ENCODE measurements around the gene PNPO. TPM values are rescaled to one million over a fixed set of nuclear protein-coding genes. Genes with fewer than 3 reads are reported as not detected.
A peak's percentile ranks its signal among the peaks of the same experiment; 100 is the strongest.

PNPO gene
- total RNA-seq, 2 donors from 2014 or later = 28.4 to 35.4 TPM

DNA sequence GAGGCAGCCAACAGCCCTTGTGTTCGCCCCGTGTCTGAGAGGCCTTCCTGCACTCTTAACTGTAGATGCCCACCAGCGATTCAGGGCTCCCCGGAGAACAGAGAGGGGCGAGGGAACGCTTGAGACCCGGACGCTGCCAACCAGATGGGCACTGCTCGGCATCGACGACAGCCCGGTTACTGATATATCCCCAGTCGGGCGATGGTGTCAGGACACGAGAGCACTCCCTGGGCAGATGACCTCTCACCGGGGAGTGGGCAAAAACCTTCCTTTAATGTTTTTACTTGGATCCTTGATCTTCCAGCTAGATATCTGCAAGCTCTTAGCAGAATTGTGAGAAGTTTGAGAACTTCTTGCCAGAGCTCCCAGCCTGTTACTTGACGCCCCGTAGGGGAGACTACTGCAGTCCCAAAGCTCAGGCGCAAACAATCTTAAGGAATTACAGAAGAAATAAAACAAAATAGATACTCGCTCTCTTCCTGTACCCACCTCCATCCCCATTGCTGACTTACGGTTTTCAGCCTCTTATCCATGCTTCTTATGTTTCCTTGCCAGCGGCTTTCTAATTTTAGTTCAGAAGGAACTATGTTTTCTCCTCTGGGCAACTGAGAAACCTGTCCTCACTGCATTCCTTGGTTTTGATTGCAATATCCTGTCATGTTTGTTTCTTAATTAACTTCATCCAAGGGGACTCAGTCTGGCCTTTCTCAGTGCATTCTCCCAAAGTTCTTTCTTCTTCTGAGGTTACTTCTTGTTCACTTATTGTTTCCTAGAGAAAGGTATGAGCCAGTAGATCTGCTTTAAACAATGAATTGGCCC lies 44.5 kb upstream of the PNPO start:
- Histone ChIP-seq H3K4me3 (peak overlapping the region; percentile 69 to 92), H3K9me3 (no peaks in the 10 kb centered on the region), H3K4me1 (peaks cover 0 to 57% of the 10 kb centered on the region in 2 donors), H3K36me3 (no peaks in the 10 kb centered on the region), H3K27ac (peak overlapping the region; percentile 99 to 100), H3K27me3 (no peaks in the 10 kb centered on the region)
- no peak for TF ChIP-seq CTCF (IDR thresholded peaks at IDR 0.05)
- peak; percentile 63 for DNase-seq (ENCODE audit: low spot score)

- no peak for DNase-seq (ENCODE audit: low spot score)
- peak overlapping the region in 1 of 2 donors; percentile 69 for H3K4me3 ChIP-seq
- TF ChIP-seq CTCF (IDR thresholded peaks at IDR 0.05) = no peak
- no peaks in the 10 kb centered on the region for H3K36me3 ChIP-seq
- H3K27ac ChIP-seq = peak overlapping the region; percentile 99 to 100
- H3K9me3 ChIP-seq = no peaks in the 10 kb centered on the region
- H3K27me3 ChIP-seq = no peaks in the 10 kb centered on the region
- peaks cover 0 to 64% of the 10 kb centered on the region in 2 donors for H3K4me1 ChIP-seq
These were observed 43.8 kb upstream of the PNPO start for GRCh38 chr17:47897561-47897960.

DNA sequence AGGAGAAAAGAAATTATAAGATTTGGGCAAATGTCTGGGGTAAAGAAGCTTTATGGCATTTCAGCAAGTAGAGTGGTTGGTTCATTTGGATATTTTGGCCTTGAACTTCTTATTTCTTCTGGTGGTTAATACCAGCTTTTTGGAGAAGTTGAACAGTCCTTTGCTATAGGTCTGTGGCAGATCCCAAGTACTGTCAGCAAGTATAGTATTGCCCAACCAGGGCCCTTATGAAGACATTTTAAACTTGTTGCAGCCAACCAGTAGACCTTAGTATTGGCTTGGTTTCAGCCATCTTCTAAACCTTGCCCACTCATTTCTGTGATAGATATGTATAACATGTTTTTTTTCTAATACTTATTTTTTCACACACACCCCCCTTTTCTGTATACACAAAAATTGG lies 43.1 kb upstream of the PNPO start:
- Histone ChIP-seq H3K9me3 (no peaks in the 10 kb centered on the region), H3K4me3 (no peak overlapping the region), H3K36me3 (no peaks in the 10 kb centered on the region), H3K27ac (peak overlapping the region; percentile 99 to 100), H3K4me1 (peaks cover 0 to 69% of the 10 kb centered on the region in 2 donors), H3K27me3 (no peaks in the 10 kb centered on the region)
- no peak for TF ChIP-seq CTCF (IDR thresholded peaks at IDR 0.05)
- DNase-seq (ENCODE audit: low spot score) = no peak

DNA sequence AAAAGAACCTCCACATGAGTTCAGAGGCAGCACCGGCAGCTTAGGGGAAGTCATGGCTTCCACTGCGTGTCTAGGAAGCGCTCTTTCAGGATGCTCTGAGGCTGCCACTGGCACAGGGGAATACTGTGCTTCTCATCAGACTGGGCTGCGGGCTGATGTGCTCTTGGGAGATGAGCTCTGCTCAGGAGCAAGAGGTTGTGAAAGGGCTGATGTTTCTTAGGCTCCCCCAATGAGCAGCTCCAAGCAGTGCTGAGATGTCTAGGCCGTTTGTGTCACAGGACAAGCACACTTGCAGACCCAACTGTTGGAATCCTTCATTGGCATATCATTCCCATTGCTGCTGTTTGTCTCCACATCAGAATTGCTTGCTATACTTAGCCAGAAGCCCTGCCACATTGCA lies 41.7 kb upstream of the PNPO start:
- Histone ChIP-seq H3K27me3 (no peaks in the 10 kb centered on the region), H3K9me3 (no peaks in the 10 kb centered on the region), H3K4me1 (peaks cover 0 to 79% of the 10 kb centered on the region in 2 donors), H3K27ac (peak overlapping the region; percentile 71 to 79), H3K36me3 (no peaks in the 10 kb centered on the region), H3K4me3 (no peak overlapping the region)
- no peak for DNase-seq (ENCODE audit: low spot score)
- no peak for TF ChIP-seq CTCF (IDR thresholded peaks at IDR 0.05)

- no peak for TF ChIP-seq CTCF (IDR thresholded peaks at IDR 0.05)
- Histone ChIP-seq H3K27ac (peak overlapping the region; percentile 71 to 79), H3K4me1 (peaks cover 0 to 95% of the 10 kb centered on the region in 2 donors), H3K4me3 (no peak overlapping the region), H3K36me3 (no peaks in the 10 kb centered on the region), H3K9me3 (no peaks in the 10 kb centered on the region), H3K27me3 (no peaks in the 10 kb centered on the region)
- no peak for DNase-seq (ENCODE audit: low spot score)
These were observed 39.9 kb upstream of the PNPO start for GRCh38 chr17:47901423-47901822.

Data from right atrium auricular region (tissue), 2 donors.